Neural progenitor cell (in vitro differentiated cells): ENCODE measurements around the gene TCP11. TPM values are rescaled to one million over a fixed set of nuclear protein-coding genes. Genes with fewer than 3 reads are reported as not detected.
A peak's percentile ranks its signal among the peaks of the same experiment; 100 is the strongest.

Experiments
- DNase-seq: peaks from one replicate; pipeline ENCODE4 v3.0.0-alpha.2; 2016; ENCODE audit warnings: low spot score
- H2AFZ ChIP-seq: fragments of 200-600 bp; sonication (generic); replicated peaks from 2 replicates; pipeline ENCODE4 v1.6.1; 2016; ENCODE audit warnings: antibody characterized with exemption
- H3F3A ChIP-seq: fragments of 200-600 bp; sonication (generic); 2 replicates; pipeline ENCODE4 v1.6.1; 2016; ENCODE audit warnings: antibody characterized with exemption, low read depth
- H3K27ac ChIP-seq: fragments of 200-600 bp; sonication (generic); 2 replicates; pipeline ENCODE4 v1.5.1; 2016; ENCODE audit warnings: mild to moderate bottlenecking
- H3K27me3 ChIP-seq: fragments of 200-600 bp; sonication (generic); 2 replicates; pipeline ENCODE4 v1.6.1; 2016; ENCODE audit warnings: mild to moderate bottlenecking, moderate library complexity
- H3K36me3 ChIP-seq: fragments of 200-600 bp; sonication (generic); 2 replicates; pipeline ENCODE4 v1.5.1; 2016
- H3K4me1 ChIP-seq: fragments of 200-600 bp; sonication (generic); 2 replicates; pipeline ENCODE4 v1.6.1; 2016; ENCODE audit warnings: mixed run types
- H3K4me2 ChIP-seq: fragments of 200-600 bp; sonication (generic); 2 replicates; pipeline ENCODE4 v1.6.1; 2016
- H3K4me3 ChIP-seq: fragments of 200-600 bp; sonication (generic); 2 replicates; pipeline ENCODE4 v1.5.1; 2016
- H3K79me2 ChIP-seq: fragments of 200-600 bp; sonication (generic); 2 replicates; pipeline ENCODE4 v1.6.1; 2016; ENCODE audit warnings: low read depth
- H3K9ac ChIP-seq: fragments of 200-600 bp; sonication (generic); 2 replicates; pipeline ENCODE4 v1.6.1; 2016
- H3K9me3 ChIP-seq: fragments of 200-600 bp; sonication (generic); 2 replicates; pipeline ENCODE4 v1.5.1; 2016; ENCODE audit warnings: low read depth
- H4K20me1 ChIP-seq: fragments of 200-600 bp; sonication (generic); 2 replicates; pipeline ENCODE4 v1.6.1; 2016; ENCODE audit warnings: low read depth
- H3K27ac Mint-ChIP-seq: 3 replicates; pipeline ENCODE4 v1.8.0; 2021; ENCODE audit warnings: mixed read lengths
- H3K27me3 Mint-ChIP-seq: 2 replicates; pipeline ENCODE4 v1.8.0; 2022; ENCODE audit warnings: low read depth, mild to moderate bottlenecking, inconsistent platforms, moderate library complexity, mixed read lengths; ENCODE audit not compliant: insufficient read depth
- H3K36me3 Mint-ChIP-seq: 3 replicates; pipeline ENCODE4 v1.8.0; 2021; ENCODE audit warnings: mixed read lengths
- H3K4me1 Mint-ChIP-seq: 3 replicates; pipeline ENCODE4 v1.8.0; 2021; ENCODE audit warnings: mixed read lengths
- H3K4me3 Mint-ChIP-seq: 3 replicates; pipeline ENCODE4 v1.8.0; 2021; ENCODE audit warnings: mild to moderate bottlenecking, moderate library complexity, mixed read lengths
- H3K9me3 Mint-ChIP-seq: 3 replicates; pipeline ENCODE4 v1.8.0; 2020; ENCODE audit warnings: mixed read lengths
- EZH2 ChIP-seq: fragments of 200-600 bp; sonication (generic); IDR thresholded peaks from 2 replicates; pipeline ENCODE4 v1.6.1; 2017; ENCODE audit warnings: antibody characterized with exemption, mild to moderate bottlenecking, moderate library complexity
- EZH2phosphoT487 ChIP-seq: fragments of 200-600 bp; sonication (generic); IDR thresholded peaks from 2 replicates; pipeline ENCODE4 v1.6.1; 2017; ENCODE audit warnings: antibody characterized with exemption
- total RNA-seq: library from RNA; depleted of rRNA; stranded (reverse); fragments of >200 nt; gene quantifications from 2 replicates; pipeline ENCODE4 v1.2.3, GENCODE V29; 2015; ENCODE audit warnings: low replicate concordance
- TF ChIP-seq, protein P1 (sequence below): fragments of 200-600 bp; sonication (generic); IDR thresholded peaks from 2 replicates; pipeline ENCODE4 v1.5.1; 2017; ENCODE audit warnings: antibody characterized with exemption, mild to moderate bottlenecking

Gene TCP11
- total RNA-seq, 1 donor from 2014 or later = not detected

DNA sequence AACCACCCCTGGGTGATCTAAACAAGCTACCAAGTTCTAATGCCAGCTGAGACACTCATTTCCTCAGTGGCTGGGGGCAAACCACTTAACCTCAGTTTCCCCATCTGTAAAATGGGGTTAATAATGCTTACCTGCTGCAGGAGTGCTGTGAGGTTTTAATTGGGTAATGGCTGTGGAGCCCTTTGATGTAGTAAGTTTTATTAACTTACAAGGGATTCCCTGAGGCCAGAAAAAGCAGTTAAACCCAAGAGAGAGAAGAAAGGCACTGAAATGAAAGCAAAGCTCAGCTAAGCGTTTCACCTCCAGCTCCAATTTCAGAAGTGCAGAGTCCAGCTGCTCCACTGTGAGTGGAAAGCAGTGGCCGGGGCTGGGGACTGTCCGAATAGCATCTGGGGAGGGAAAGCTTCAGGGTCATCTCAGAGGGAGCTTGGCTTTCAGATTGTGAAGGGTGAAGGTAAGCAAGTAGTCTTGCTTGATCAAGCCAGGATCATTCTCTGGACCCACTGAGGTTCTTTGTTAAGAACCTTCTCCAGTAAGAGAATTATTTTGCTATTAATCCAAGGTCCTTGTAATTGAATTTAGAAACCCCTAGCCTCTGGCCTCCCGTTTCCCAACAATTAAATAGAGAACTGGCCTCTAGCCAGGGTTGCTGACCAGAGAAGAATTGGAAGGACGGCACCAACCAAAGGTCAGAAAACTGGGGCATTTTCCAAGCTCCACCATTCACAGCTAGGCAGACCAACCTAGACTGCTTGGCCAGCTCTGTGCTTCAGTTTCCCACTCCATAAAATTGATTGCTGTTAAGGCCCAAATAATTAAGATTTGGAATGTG lies 20.9 kb upstream of the TCP11 start:
- no peak overlapping the region for H3K4me3 Mint-ChIP-seq
- no peak for DNase-seq

DNA sequence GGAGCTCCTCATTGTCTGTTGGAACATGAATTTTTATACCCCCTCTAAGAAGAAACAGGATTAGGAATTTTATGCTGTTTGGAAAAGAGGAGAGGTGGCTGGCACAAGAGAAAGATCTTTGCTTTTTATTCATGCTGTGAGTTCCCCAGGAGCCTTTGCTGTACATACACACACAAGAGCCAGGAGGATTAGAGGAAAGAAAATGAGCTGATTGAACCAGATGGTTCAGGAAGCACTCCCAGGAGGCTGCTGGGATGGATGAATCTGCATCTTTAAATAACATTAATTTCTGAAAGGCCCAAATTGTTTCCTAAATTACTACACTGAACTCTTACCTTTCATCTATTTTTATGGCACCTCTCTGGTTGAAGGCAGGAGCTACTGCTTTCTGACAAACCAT lies 20.1 kb upstream of the TCP11 start:
- H3F3A ChIP-seq = peaks cover 7% of the 10 kb centered on the region
- no peak for TF ChIP-seq EZH2phosphoT487
- TF ChIP-seq, protein P1, sequence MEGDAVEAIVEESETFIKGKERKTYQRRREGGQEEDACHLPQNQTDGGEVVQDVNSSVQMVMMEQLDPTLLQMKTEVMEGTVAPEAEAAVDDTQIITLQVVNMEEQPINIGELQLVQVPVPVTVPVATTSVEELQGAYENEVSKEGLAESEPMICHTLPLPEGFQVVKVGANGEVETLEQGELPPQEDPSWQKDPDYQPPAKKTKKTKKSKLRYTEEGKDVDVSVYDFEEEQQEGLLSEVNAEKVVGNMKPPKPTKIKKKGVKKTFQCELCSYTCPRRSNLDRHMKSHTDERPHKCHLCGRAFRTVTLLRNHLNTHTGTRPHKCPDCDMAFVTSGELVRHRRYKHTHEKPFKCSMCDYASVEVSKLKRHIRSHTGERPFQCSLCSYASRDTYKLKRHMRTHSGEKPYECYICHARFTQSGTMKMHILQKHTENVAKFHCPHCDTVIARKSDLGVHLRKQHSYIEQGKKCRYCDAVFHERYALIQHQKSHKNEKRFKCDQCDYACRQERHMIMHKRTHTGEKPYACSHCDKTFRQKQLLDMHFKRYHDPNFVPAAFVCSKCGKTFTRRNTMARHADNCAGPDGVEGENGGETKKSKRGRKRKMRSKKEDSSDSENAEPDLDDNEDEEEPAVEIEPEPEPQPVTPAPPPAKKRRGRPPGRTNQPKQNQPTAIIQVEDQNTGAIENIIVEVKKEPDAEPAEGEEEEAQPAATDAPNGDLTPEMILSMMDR = no peak
- TF ChIP-seq EZH2 = no peak
- H3K27ac Mint-ChIP-seq = peak overlapping the region; percentile 13
- H3K9me3 Mint-ChIP-seq = no peaks in the 10 kb centered on the region
- no peaks in the 10 kb centered on the region for H3K9me3 ChIP-seq
- peaks cover 24% of the 10 kb centered on the region for H3K4me1 Mint-ChIP-seq
- peaks cover 21% of the 10 kb centered on the region for H3K4me1 ChIP-seq
- no peak for DNase-seq
- peaks cover 13% of the 10 kb centered on the region for H3K27me3 Mint-ChIP-seq
- no peaks in the 10 kb centered on the region for H3K27me3 ChIP-seq
- peak overlapping the region; percentile 35 for H3K4me2 ChIP-seq
- no peaks in the 10 kb centered on the region for H3K36me3 ChIP-seq
- no peaks in the 10 kb centered on the region for H3K79me2 ChIP-seq
- no peak overlapping the region for H3K4me3 ChIP-seq
- no peak overlapping the region for H3K4me3 Mint-ChIP-seq
- no peak overlapping the region for H3K9ac ChIP-seq
- no peaks in the 10 kb centered on the region for H3K36me3 Mint-ChIP-seq
- no peaks in the 10 kb centered on the region for H4K20me1 ChIP-seq
- no peak overlapping the region for H3K27ac ChIP-seq
- H2AFZ ChIP-seq = no peak overlapping the region

More for the DNA sequence above, 20.9 kb upstream of the TCP11 start:
- Mint-ChIP-seq H3K36me3 (no peaks in the 10 kb centered on the region), H3K9me3 (no peaks in the 10 kb centered on the region), H3K27me3 (peaks cover 13% of the 10 kb centered on the region), H3K4me1 (peaks cover 28% of the 10 kb centered on the region), H3K27ac (no peak overlapping the region)
- peaks cover 7% of the 10 kb centered on the region for H3F3A ChIP-seq
- H4K20me1 ChIP-seq = no peaks in the 10 kb centered on the region
- H3K9ac ChIP-seq = no peak overlapping the region
- H3K27me3 ChIP-seq = no peaks in the 10 kb centered on the region
- TF ChIP-seq, protein P1 = no peak
- TF ChIP-seq EZH2phosphoT487 (no peak), EZH2 (no peak)
- H2AFZ ChIP-seq = no peak overlapping the region
- no peaks in the 10 kb centered on the region for H3K36me3 ChIP-seq
- H3K9me3 ChIP-seq = no peaks in the 10 kb centered on the region
- H3K4me2 ChIP-seq = peak overlapping the region; percentile 35
- no peak overlapping the region for H3K4me3 ChIP-seq
- no peaks in the 10 kb centered on the region for H3K79me2 ChIP-seq
- H3K27ac ChIP-seq = no peak overlapping the region
- H3K4me1 ChIP-seq = peaks cover 21% of the 10 kb centered on the region

DNA sequence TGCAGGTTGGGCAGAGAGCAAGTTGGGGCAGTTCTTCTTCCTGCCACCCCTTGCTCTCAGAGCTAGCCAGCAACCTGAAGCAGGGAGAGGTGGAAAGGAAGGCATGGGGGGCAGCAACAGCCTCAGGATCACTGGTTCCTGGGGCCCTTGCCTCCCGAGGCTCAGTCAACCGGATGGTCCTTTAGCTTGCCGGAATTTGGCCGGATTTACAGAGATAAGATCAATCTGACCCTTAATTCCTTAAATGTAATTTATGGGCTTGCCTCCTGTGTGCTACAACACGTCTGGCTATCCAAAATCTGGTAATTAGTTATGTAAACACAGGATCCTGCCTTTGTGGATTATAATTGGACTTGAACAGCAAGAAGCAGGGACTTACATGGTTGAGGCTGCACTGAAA lies 19.5 kb upstream of the TCP11 start:
- no peaks in the 10 kb centered on the region for H3K27me3 ChIP-seq
- H3K4me3 Mint-ChIP-seq = no peak overlapping the region
- no peaks in the 10 kb centered on the region for H3K79me2 ChIP-seq
- H3K36me3 Mint-ChIP-seq = no peaks in the 10 kb centered on the region
- peaks cover 7% of the 10 kb centered on the region for H3F3A ChIP-seq
- peak overlapping the region; percentile 35 for H3K4me2 ChIP-seq
- H3K4me1 ChIP-seq = peaks cover 21% of the 10 kb centered on the region
- H3K9ac ChIP-seq = no peak overlapping the region
- H2AFZ ChIP-seq = no peak overlapping the region
- H3K9me3 ChIP-seq = no peaks in the 10 kb centered on the region
- H3K9me3 Mint-ChIP-seq = no peaks in the 10 kb centered on the region
- TF ChIP-seq EZH2 = no peak
- TF ChIP-seq EZH2phosphoT487 = no peak
- TF ChIP-seq, protein P1 = no peak
- no peak for DNase-seq
- no peaks in the 10 kb centered on the region for H3K36me3 ChIP-seq
- H3K27me3 Mint-ChIP-seq = peaks cover 13% of the 10 kb centered on the region
- no peak overlapping the region for H3K27ac Mint-ChIP-seq
- H3K4me1 Mint-ChIP-seq = peaks cover 24% of the 10 kb centered on the region
- no peaks in the 10 kb centered on the region for H4K20me1 ChIP-seq
- no peak overlapping the region for H3K4me3 ChIP-seq
- no peak overlapping the region for H3K27ac ChIP-seq
